Tibial nerve (tissue), 4 donors: Measurements from ENCODE around the gene MT1E. TPM values are rescaled to one million over a fixed set of nuclear protein-coding genes. Genes with fewer than 3 reads are reported as not detected.
A peak's percentile ranks its signal among the peaks of the same experiment; 100 is the strongest.

ENCODE experiments used
- DNase-seq, 2 donors: peaks; one replicate each; pipeline ENCODE4 v3.0.0-alpha.2; 2019; ENCODE audit warnings: low spot score in 2 of 2
- H3K27ac ChIP-seq, 4 donors: fragments of 200-600 bp; sonication (generic) in 3 of 4; one replicate each; pipeline ENCODE4 v1.5.1; 2017 to 2019; ENCODE audit warnings: mild to moderate bottlenecking in 1 of 4
- H3K27me3 ChIP-seq, 2 donors: fragments of 200-600 bp; sonication (generic) in 1 of 2; one replicate each; pipeline versions ENCODE4 v1.5.1 to v1.6.0; 2017 to 2019
- H3K36me3 ChIP-seq, 3 donors: fragments of 200-600 bp; sonication (generic); one replicate each; pipeline ENCODE4 v1.5.1; 2018 to 2019
- H3K4me1 ChIP-seq, 4 donors: fragments of 200-600 bp; sonication (generic) in 3 of 4; one replicate each; pipeline ENCODE4 v1.5.1; 2017 to 2019
- H3K4me3 ChIP-seq, 4 donors: fragments of 200-600 bp; sonication (generic) in 3 of 4; one replicate each; pipeline ENCODE4 v1.5.1; 2017 to 2019; ENCODE audit warnings: mild to moderate bottlenecking in 1 of 4, moderate library complexity in 1 of 4
- H3K9me3 ChIP-seq, 4 donors: fragments of 200-600 bp; sonication (generic) in 3 of 4; one replicate each; pipeline ENCODE4 v1.5.1; 2017 to 2019
- EP300 ChIP-seq, 2 donors: sonication (generic); formaldehyde crosslinking; IDR thresholded peaks; one replicate each; pipeline ENCODE4 v1.6.1; 2017; ENCODE audit warnings: antibody characterized with exemption in 2 of 2, mild to moderate bottlenecking in 1 of 2
- POLR2A ChIP-seq, 2 donors: fragments of 450-650 bp; IDR thresholded peaks; one replicate each; pipeline ENCODE4 v1.6.1; 2017; ENCODE audit warnings: antibody characterized with exemption in 2 of 2, mild to moderate bottlenecking in 2 of 2, moderate library complexity in 2 of 2
- WGBS, 2 donors: methylation state at CpG; one replicate each; pipeline ENCODE4 v1.1.5; 2018; 5-methylcytosine and 5-hydroxymethylcytosine counted together
- total RNA-seq, 4 donors: library from RNA; depleted of rRNA; stranded (reverse); fragments of >200 nt; gene quantifications; one replicate each; pipeline ENCODE4 v1.1.0, GENCODE V29; 2016
- TF ChIP-seq, protein P1 (sequence below), 5 experiments: fragments of 200-600 bp in 3 of 5; fragments of 450-650 bp in 2 of 5; sonication (generic) in 3 of 5; IDR thresholded peaks; one replicate each; pipeline ENCODE4 v1.5.1; 2016 to 2019; ENCODE audit warnings: antibody characterized with exemption in 5 of 5, mild to moderate bottlenecking in 3 of 5, moderate library complexity in 2 of 5

The MT1E gene
- total RNA-seq, 4 donors from 2014 or later = 229 to 1,068 (median 290) TPM

DNA sequence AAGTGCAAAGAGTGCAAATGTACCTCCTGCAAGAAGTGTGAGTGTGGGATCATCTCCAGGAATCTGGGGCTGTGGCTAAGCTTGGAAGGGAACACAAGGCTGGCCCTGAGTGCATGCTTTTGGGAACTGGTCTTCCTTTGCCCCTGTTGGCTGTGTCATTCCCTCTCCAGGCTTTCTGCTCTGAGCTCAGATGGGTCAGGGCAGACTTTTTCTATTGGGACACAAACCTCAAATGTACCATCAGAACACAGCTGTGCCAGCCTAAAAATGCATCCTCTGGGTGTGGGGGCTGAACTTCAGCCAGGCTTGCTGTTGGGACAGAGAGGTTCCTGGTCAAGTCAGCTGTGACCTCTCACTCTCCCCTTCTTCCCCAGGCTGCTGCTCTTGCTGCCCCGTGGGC is 27.0 kb downstream of the MT1E start:
- H3K4me3 ChIP-seq = no peak overlapping the region
- H3K27ac ChIP-seq = no peak overlapping the region
- DNase-seq = no peak
- TF ChIP-seq POLR2A (IDR thresholded peaks at IDR 0.05) (no peak), EP300 (IDR thresholded peaks at IDR 0.05) (no peak)
- TF ChIP-seq, protein P1, sequence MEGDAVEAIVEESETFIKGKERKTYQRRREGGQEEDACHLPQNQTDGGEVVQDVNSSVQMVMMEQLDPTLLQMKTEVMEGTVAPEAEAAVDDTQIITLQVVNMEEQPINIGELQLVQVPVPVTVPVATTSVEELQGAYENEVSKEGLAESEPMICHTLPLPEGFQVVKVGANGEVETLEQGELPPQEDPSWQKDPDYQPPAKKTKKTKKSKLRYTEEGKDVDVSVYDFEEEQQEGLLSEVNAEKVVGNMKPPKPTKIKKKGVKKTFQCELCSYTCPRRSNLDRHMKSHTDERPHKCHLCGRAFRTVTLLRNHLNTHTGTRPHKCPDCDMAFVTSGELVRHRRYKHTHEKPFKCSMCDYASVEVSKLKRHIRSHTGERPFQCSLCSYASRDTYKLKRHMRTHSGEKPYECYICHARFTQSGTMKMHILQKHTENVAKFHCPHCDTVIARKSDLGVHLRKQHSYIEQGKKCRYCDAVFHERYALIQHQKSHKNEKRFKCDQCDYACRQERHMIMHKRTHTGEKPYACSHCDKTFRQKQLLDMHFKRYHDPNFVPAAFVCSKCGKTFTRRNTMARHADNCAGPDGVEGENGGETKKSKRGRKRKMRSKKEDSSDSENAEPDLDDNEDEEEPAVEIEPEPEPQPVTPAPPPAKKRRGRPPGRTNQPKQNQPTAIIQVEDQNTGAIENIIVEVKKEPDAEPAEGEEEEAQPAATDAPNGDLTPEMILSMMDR (IDR thresholded peaks at IDR 0.05) = no peak
- peaks cover 0 to 6% (median 1%) of the 10 kb centered on the region in 4 donors for H3K4me1 ChIP-seq
- H3K9me3 ChIP-seq = no peaks in the 10 kb centered on the region
- WGBS, 2 donors = 44 to 75% methylated on average over 1 of the region's 1 CpG
- no peaks in the 10 kb centered on the region for H3K36me3 ChIP-seq
- H3K27me3 ChIP-seq = peaks cover 0 to 14% of the 10 kb centered on the region in 2 donors

DNA sequence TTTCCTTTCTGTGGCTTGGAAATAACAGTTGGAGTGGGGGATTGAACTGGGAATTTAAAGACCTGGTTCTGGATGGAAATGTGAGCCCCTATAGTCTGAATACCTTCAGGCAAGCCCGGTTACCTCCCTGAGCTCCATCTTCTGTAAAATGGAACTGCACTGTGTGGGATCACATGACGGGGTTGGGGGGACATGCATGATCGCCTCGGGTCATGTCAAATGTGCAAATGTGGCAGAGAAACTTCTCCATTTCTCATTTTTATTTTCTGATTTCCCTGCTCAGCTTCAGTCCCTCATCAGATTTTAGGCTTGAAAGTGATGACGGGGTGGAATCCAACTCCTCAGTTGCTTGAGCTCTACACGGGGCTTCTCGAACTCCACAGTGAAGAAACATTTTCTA is 27.6 kb downstream of the MT1E start:
- Histone ChIP-seq H3K27me3 (peaks cover 0 to 9% of the 10 kb centered on the region in 2 donors), H3K36me3 (no peaks in the 10 kb centered on the region), H3K4me1 (peaks cover 0 to 12% (median 7%) of the 10 kb centered on the region in 4 donors), H3K27ac (no peak overlapping the region), H3K4me3 (no peak overlapping the region), H3K9me3 (no peaks in the 10 kb centered on the region)
- DNase-seq = no peak
- TF ChIP-seq EP300 (IDR thresholded peaks at IDR 0.05) (no peak), POLR2A (IDR thresholded peaks at IDR 0.05) (no peak)
- TF ChIP-seq, protein P1 (IDR thresholded peaks at IDR 0.05) = no peak
- 79 to 83% methylated on average over 7 of the region's 7 CpGs for WGBS, 2 donors

DNA sequence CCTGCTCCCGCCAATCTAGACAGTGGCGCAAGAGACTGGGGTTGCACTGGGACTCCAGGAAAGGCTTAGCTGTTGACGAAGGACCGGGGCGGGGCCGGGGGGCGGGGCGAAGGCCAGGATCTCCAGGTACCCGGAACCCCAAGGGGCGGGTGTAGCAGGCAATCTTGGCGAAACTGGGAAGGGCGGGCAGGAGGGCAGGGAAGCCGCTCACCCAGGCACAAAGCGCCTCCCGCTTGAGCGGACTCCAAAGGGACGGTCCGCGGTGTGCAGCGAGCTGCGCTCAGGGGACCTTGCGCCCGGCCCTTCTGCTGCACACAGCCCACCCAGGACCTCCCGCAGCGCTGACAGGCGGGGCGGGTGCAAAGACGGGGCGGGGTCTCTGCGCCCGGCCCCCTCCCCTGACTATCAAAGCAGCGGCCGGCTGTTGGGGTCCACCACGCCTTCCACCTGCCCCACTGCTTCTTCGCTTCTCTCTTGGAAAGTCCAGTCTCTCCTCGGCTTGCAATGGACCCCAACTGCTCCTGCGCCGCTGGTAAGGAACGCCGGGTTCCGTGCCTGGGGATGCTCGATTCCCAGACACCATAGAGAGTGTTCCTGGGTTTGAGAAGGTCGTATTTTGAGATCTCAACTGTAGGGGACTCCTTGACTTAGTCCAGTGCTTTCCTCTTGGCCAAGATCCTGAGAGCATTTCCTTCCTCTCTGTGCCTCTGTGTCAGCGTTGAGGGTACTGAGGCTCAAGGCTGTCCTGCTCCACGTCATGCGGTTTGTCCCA is 32.2 kb downstream of the MT1E start, which contains the start of gene MT1F:
Gene MT1F (plus strand): TSS at position 405 of the 772 bp plus-strand sequence. CDS start 100 bp downstream, at position 505.
- H3K36me3 ChIP-seq = no peaks in the 10 kb centered on the region
- H3K27ac ChIP-seq = peak within 1 kb of the TSS in 2 of 4 donors; percentile 59 to 78
- peak within 1 kb of the TSS; percentile 44 to 69 (median 55) for H3K4me3 ChIP-seq
- 2 to 3% methylated on average over 26 to 43 of the region's 46 CpGs for WGBS, 2 donors
- no peaks in the 10 kb centered on the region for H3K9me3 ChIP-seq
- peak; percentile 49 to 62 for DNase-seq
- peaks cover 0 to 22% (median 16%) of the 10 kb centered on the region in 4 donors for H3K4me1 ChIP-seq
- H3K27me3 ChIP-seq = peaks cover 0 to 27% of the 10 kb centered on the region in 2 donors
- TF ChIP-seq EP300 (IDR thresholded peaks at IDR 0.05) = peak in 1 of 2 donors; percentile 44
- TF ChIP-seq, protein P1 (IDR thresholded peaks at IDR 0.05) = no peak
- TF ChIP-seq POLR2A (IDR thresholded peaks at IDR 0.05) = peak in 1 of 2 donors; percentile 12

GRCh38 chr16:56658327-56658875 is 32.8 kb downstream of the MT1E start:
- no peaks in the 10 kb centered on the region for H3K36me3 ChIP-seq
- WGBS, 2 donors = 39 to 43% methylated on average over 5 to 10 of the region's 10 CpGs
- no peaks in the 10 kb centered on the region for H3K9me3 ChIP-seq
- TF ChIP-seq, protein P1 (IDR thresholded peaks at IDR 0.05) = no peak
- peaks cover 0 to 33% of the 10 kb centered on the region in 2 donors for H3K27me3 ChIP-seq
- peaks cover 0 to 28% (median 21%) of the 10 kb centered on the region in 4 donors for H3K4me1 ChIP-seq
- no peak for DNase-seq
- peak overlapping the region in 3 of 4 donors; percentile 51 to 69 (median 59) for H3K4me3 ChIP-seq
- peak overlapping the region in 2 of 4 donors; percentile 59 to 78 for H3K27ac ChIP-seq
